Common myeloid progenitor, CD34-positive (primary cell): ENCODE measurements around the gene GGA1.

Experiments used
- CTCF ChIA-PET: fragments of 350-600 bp; sonication (Branson Sonifier 250); formaldehyde crosslinking; loops from one replicate; lab custom pipeline; 2021; ENCODE audit warnings: antibody characterized with exemption; lab: Charles Lee
- POLR2A ChIA-PET: fragments of 350-600 bp; sonication (Branson Sonifier 250); formaldehyde crosslinking; loops from one replicate; lab custom pipeline; 2021; ENCODE audit warnings: antibody characterized with exemption; lab: Charles Lee
- DNase-seq, 3 donors: peaks; one replicate each; pipeline versions ENCODE4 v3.0.0 to v3.0.0-alpha.2; 2013
- H3K27ac ChIP-seq, 2 experiments: 1 replicate in 1 of 2; 2 replicates in 1 of 2; pipeline ENCODE4 v1.7.0; 2013; ENCODE audit warnings: inconsistent platforms in 2 of 2, low read length in 2 of 2, mild to moderate bottlenecking in 2 of 2, low read depth in 1 of 2, moderate library complexity in 1 of 2; ENCODE audit not compliant: severe bottlenecking in 2 of 2, insufficient read depth in 1 of 2, poor library complexity in 1 of 2
- H3K27me3 ChIP-seq, 5 experiments: replicated peaks in 2 of 5; 1 replicate in 3 of 5; 2 replicates in 2 of 5; pipeline versions ENCODE4 v1.6.1 to v1.7.0; 2013; ENCODE audit warnings: low read length in 4 of 5, mild to moderate bottlenecking in 2 of 5, moderate library complexity in 2 of 5, inconsistent platforms in 1 of 5; ENCODE audit not compliant: insufficient read depth in 5 of 5, control insufficient read depth in 4 of 5
- H3K36me3 ChIP-seq, 4 experiments: 1 replicate in 2 of 4; 2 replicates in 2 of 4; pipeline versions ENCODE4 v1.6.1 to v1.7.0; 2013; ENCODE audit warnings: low read length in 3 of 4, control low read depth in 1 of 4, mild to moderate bottlenecking in 1 of 4; ENCODE audit not compliant: control insufficient read depth in 4 of 4, insufficient read depth in 4 of 4
- H3K4me1 ChIP-seq, 4 experiments: 1 replicate in 3 of 4; 2 replicates in 1 of 4; pipeline versions ENCODE4 v1.6.1 to v1.7.1; 2013; ENCODE audit warnings: low read length in 3 of 4, mild to moderate bottlenecking in 3 of 4, control low read depth in 1 of 4, inconsistent platforms in 1 of 4, moderate library complexity in 1 of 4; ENCODE audit not compliant: control insufficient read depth in 4 of 4, insufficient read depth in 4 of 4; ENCODE audit errors: control extremely low read depth in 1 of 4
- H3K4me3 ChIP-seq, 7 experiments: 1 replicate in 4 of 7; 2 replicates in 3 of 7; pipeline versions ENCODE4 v1.5.1 to v1.7.0; 2013; ENCODE audit warnings: mild to moderate bottlenecking in 7 of 7, low read length in 6 of 7, moderate library complexity in 6 of 7, inconsistent platforms in 2 of 7, low read depth in 2 of 7, control low read depth in 1 of 7; ENCODE audit not compliant: insufficient read depth in 4 of 7, control insufficient read depth in 1 of 7; ENCODE audit errors: extremely low read depth in 1 of 7
- H3K9me3 ChIP-seq, 5 experiments: 1 replicate in 4 of 5; 2 replicates in 1 of 5; pipeline versions ENCODE4 v1.6.1 to v1.7.1; 2013; ENCODE audit warnings: low read length in 4 of 5, mild to moderate bottlenecking in 2 of 5, inconsistent platforms in 1 of 5, low read depth in 1 of 5, moderate library complexity in 1 of 5; ENCODE audit not compliant: control insufficient read depth in 4 of 5, insufficient read depth in 2 of 5; ENCODE audit errors: control extremely low read depth in 1 of 5
- WGBS: methylation state at CpG from one replicate; pipeline ENCODE4 v1.1.5; 2013; ENCODE audit not compliant: insufficient coverage; 5-methylcytosine and 5-hydroxymethylcytosine counted together

GGA1 gene

DNA sequence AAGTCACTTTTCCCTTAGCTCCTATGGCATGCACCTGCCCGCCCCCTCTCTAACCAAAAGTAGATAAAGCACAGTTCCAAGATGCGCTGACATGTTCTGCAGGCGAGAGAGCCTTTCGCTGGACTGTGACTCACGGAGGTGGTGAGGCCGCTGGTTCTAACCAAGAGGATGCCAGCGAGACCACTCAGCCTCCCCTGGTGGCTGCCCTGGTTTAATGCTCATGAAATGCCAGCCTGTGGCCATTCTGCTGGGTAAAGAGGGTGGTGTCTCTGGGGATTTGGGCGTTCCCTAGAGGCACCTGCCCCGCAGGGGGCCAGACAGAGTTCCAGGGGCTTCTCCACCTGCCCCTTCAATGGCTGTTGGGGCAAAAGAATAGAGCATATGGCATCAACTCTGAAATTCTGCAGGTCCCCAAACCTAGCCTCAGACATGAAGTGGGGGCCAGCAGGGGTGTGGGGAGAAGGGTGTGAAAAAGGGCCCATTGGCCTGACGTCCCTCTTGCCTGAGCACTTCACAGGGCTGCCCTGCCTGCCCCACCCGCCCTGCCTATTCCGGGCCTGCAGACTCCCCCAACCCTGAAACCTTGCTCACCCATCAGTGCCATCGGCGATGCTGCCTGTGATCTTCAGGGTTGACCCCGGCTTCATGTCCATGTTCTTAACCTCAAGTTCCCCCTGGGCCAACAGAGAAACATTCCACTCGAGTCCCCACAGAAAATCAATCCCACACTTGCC, 37.2 kb upstream of the GGA1 start:
- peaks cover 0 to 10% (median 3%) of the 10 kb centered on the region in 5 experiments for H3K27me3 ChIP-seq
- H3K4me3 ChIP-seq = no peak overlapping the region
- H3K4me1 ChIP-seq = peaks cover 3 to 24% (median 18%) of the 10 kb centered on the region in 4 experiments
- no peaks in the 10 kb centered on the region for H3K9me3 ChIP-seq
- ChIA-PET CTCF (interaction anchor here (0.8 to 22.0 kb wide), 11 partner anchors 9 to 99 kb away, joined by 3 to 515 read pairs (median 4); partner anchors contain the start of genes GGA1 and LGALS2), POLR2A (interaction anchor here (0.9 kb wide), 1 partner anchor 13 kb away, joined by 3 read pairs; no protein-coding TSS in a partner anchor)
- no peaks in the 10 kb centered on the region for H3K36me3 ChIP-seq
- no peak overlapping the region for H3K27ac ChIP-seq
- peak; percentile 25 to 57 (median 46) for DNase-seq
- 93% methylated on average over 11 of the region's 16 CpGs for WGBS

GRCh38 chr22:37571992-37572373, 36.7 kb upstream of the GGA1 start:
- Histone ChIP-seq H3K36me3 (no peaks in the 10 kb centered on the region), H3K9me3 (no peaks in the 10 kb centered on the region), H3K27me3 (peaks cover 0 to 10% (median 3%) of the 10 kb centered on the region in 5 experiments), H3K27ac (no peak overlapping the region), H3K4me1 (peaks cover under 1 to 18% (median 12%) of the 10 kb centered on the region in 4 experiments), H3K4me3 (no peak overlapping the region)
- ChIA-PET CTCF (interaction anchor here (1.1 to 22.0 kb wide), 4 partner anchors 13 to 54 kb away, joined by 3 to 515 read pairs (median 4); no protein-coding TSS in a partner anchor), POLR2A (no interaction called here)
- no peak for DNase-seq
- WGBS = 100% methylated on average over 7 of the region's 8 CpGs

DNA sequence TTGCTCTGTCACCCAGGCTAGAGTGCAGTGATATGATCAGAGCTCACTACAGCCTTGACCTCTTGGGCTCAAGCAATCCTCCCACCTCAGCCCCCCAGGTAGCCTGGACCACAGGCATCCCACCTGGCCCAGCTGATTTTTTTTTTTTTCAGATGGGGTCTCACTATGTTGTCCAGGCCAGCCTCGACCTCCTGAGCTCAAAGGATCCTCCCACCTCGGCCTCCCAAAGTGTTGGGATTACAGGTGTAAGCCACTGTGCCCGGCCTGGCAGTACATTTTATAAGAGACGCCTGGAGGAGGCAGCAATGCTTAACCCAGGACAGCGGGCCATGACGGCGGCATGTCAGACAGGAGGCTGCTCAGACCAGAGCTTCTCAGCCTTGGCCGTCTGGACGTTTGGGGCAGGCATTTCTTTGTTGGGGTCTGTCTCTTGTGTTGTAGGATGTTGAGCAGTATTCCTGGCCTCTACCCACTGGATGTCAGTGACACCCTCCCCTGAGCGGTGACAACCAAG, 33.1 kb upstream of the GGA1 start:
- Histone ChIP-seq H3K27ac (no peak overlapping the region), H3K27me3 (no peaks in the 10 kb centered on the region), H3K4me1 (peaks cover 2 to 20% (median 17%) of the 10 kb centered on the region in 4 experiments), H3K36me3 (no peaks in the 10 kb centered on the region), H3K4me3 (no peak overlapping the region), H3K9me3 (no peaks in the 10 kb centered on the region)
- ChIA-PET CTCF (interaction anchor here (0.9 to 22.0 kb wide), 7 partner anchors 11 to 31 kb away, joined by 3 to 515 read pairs (median 4); no protein-coding TSS in a partner anchor), POLR2A (interaction anchor here (1.2 kb wide), 1 partner anchor 26 kb away, joined by 3 read pairs; no protein-coding TSS in a partner anchor)
- WGBS = 98% methylated on average over 9 of the region's 10 CpGs
- DNase-seq = no peak

GRCh38 chr22:37578002-37578401, 30.6 kb upstream of the GGA1 start:
- WGBS = 94% methylated on average over 4 of the region's 5 CpGs
- H3K27ac ChIP-seq = no peak overlapping the region

DNA sequence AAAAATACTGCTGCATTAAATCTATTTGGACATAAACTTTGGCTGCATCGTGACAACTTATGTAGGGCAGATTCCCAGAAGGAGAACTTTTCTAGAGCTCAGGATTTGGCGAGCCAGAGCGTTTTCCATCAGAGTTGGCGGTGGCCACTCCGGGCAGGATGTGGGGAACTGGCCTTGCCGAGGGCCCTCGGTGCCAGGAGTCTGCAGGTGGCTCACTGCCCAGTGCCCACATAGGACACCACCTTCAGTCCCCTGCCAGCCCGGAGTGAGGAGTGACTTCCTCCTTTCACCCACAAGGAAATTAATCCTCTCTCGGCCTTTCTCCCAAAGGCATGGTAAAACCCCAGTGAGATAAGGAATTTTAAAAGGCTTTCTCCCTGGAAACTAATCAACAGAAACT, 27.1 kb upstream of the GGA1 start:
- no peaks in the 10 kb centered on the region for H3K36me3 ChIP-seq
- POLR2A ChIA-PET = no interaction called here
- WGBS = 14% methylated on average over 4 of the region's 9 CpGs
- no peak overlapping the region for H3K4me3 ChIP-seq
- CTCF ChIA-PET = interaction anchor here (1.0 to 4.8 kb wide), 6 partner anchors 8 to 25 kb away, joined by 3 to 24 read pairs (median 8); no protein-coding TSS in a partner anchor
- no peaks in the 10 kb centered on the region for H3K9me3 ChIP-seq
- H3K4me1 ChIP-seq = peaks cover 5 to 28% (median 24%) of the 10 kb centered on the region in 4 experiments
- H3K27me3 ChIP-seq = peaks cover 0 to 5% (median 0%) of the 10 kb centered on the region in 5 experiments
- no peak overlapping the region for H3K27ac ChIP-seq
- peak in 1 of 3 donors; percentile 36 for DNase-seq

More at GRCh38 chr22:37578002-37578401, 30.6 kb upstream of the GGA1 start:
- ChIA-PET CTCF (interaction anchor here (0.6 to 1.3 kb wide), 2 partner anchors 19 to 34 kb away, joined by 3 read pairs; no protein-coding TSS in a partner anchor), POLR2A (no interaction called here)
- H3K27me3 ChIP-seq = peaks cover 0 to 3% (median 0%) of the 10 kb centered on the region in 5 experiments
- H3K9me3 ChIP-seq = no peaks in the 10 kb centered on the region
- DNase-seq = no peak
- peaks cover 5 to 39% (median 30%) of the 10 kb centered on the region in 4 experiments for H3K4me1 ChIP-seq
- no peak overlapping the region for H3K4me3 ChIP-seq
- H3K36me3 ChIP-seq = no peaks in the 10 kb centered on the region

DNA sequence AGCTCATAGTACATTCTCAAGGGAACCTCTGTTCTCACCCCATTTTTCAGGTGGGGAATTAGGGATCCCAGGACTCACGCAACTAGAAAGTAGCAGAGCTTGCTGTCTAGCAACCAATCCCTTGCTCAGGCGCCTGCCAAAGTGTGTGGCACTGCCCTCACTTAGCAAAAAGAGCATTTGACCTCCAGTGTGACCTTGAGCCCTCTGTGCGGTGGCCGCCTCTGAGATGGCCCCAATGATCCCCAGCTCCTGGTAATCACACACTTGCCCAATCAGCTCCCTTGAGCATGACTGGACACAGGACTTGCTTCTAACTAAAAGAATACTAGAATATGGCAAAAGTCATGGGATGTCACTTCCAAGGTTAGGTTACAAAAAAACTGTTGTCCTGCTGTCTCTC, 26.1 kb upstream of the GGA1 start:
- 83% methylated on average over 4 of the region's 4 CpGs for WGBS
- Histone ChIP-seq H3K4me1 (peaks cover 5 to 28% (median 24%) of the 10 kb centered on the region in 4 experiments), H3K27me3 (peaks cover 0 to 5% (median 0%) of the 10 kb centered on the region in 5 experiments), H3K9me3 (no peaks in the 10 kb centered on the region), H3K27ac (no peak overlapping the region), H3K36me3 (no peaks in the 10 kb centered on the region), H3K4me3 (no peak overlapping the region)
- ChIA-PET CTCF (interaction anchor here (1.1 to 4.8 kb wide), 5 partner anchors 9 to 24 kb away, joined by 3 to 24 read pairs (median 12); no protein-coding TSS in a partner anchor), POLR2A (no interaction called here)
- no peak for DNase-seq
